NCI-H2171 treated with DMSO at 0.1 percent for 48 hours (cell line): ENCODE measurements around the gene CSF1R.

ENCODE experiments used
- DNase-seq: peaks from one replicate; lab custom pipeline; 2025; lab: John Stamatoyannopoulos, UW

CSF1R gene

GRCh38 chr5:150023136-150023535, 63.2 kb downstream of the CSF1R start:
- no peak for DNase-seq

DNA sequence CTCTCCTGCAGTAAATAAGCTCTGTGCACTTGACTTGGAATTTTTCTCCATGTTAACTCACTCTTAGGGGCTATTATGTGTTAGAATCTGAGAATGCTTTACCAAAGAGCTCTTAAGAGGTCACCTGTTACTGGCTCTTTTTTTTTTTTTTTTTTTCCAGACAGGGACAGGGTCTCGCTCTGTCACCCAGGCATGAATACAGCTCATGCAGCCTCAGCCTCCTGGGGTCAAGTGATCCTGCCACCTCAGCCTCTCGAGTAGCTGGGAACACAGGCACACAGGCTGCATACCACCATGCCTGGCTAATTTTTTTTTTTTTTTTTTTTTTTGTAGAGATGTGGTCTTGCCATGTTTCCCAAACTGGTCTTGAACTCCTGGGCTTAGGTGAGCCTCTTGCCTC, 63.7 kb downstream of the CSF1R start:
- DNase-seq, result no peak

GRCh38 chr5:150022158-150022531, 64.2 kb downstream of the CSF1R start:
- DNase-seq, result no peak

DNA sequence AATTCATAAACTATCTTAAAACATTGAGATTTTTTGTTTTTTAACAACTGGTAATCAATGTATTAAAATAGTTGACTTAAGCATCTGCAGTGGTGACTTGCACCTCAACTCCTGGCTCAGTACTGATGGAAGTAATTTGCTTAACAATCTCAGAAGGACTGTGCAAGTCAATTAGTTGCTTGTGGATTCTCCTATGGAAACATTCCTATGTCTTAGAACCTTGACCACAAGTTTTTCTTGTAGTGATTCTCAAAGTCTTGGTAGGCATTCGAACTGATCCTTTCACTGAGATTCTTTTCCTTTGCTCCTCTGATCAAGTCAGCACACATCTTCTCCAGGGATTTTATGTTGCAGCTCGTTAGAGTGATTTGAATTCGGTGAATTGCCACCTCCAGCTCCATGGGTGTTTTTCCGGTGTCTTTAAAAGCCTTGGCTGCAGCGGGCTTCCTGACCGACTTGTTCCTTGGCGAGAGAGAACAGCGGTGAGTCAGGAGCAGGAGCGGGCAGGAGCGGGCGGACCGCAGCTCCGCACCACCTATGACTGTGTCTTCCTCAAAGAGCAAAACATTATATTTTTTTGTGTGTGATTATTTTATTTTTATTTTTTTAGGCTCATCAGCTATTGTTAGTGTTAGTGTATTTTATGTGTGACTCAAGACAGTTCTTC, 64.7 kb downstream of the CSF1R start:
- no peak for DNase-seq

GRCh38 chr5:150020249-150020648, 66.1 kb downstream of the CSF1R start:
- DNase-seq, result no peak

- DNase-seq, result no peak
These were observed 68.9 kb downstream of the CSF1R start for GRCh38 chr5:150017226-150018005.

GRCh38 chr5:150016537-150016936, 69.8 kb downstream of the CSF1R start:
- DNase-seq, result no peak

DNA sequence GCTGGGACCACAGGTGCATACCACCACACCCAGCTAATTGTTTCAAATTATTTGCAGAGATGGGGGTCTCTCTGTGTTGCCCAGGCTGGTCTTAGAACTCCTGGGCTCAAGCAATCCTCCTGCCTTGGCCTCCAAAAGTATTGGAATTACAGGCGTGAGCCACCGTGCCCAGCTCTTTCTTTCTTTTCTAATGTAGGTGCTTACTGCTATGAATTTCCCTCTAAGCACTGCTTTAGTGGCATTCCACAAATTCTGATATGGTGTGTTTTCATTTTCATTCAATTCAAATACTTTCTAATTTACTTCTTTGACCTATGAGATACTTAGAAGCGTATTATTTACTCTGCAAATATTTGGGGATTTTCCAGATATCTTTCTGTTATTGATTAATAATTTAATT, 70.9 kb downstream of the CSF1R start:
- DNase-seq, result no peak

DNA sequence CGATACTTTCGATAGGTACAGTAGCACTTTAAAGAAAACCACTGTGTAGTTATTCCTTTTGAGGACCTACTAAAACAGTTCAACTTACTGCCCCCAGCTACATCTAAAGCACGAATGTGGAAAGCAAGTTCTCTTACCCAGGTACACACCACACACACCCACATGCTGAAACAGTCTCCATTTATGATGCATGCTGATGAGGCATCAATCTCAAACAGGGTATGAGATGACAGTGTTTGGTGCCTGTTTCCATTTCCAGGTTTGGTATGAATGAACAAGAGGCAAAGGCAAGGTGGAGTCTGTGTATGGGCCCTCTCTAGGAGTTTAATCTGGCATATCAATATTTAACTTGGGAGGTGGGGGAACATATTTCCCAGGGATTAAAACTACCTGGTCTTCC, 71.9 kb downstream of the CSF1R start:
- DNase-seq, result no peak

DNA sequence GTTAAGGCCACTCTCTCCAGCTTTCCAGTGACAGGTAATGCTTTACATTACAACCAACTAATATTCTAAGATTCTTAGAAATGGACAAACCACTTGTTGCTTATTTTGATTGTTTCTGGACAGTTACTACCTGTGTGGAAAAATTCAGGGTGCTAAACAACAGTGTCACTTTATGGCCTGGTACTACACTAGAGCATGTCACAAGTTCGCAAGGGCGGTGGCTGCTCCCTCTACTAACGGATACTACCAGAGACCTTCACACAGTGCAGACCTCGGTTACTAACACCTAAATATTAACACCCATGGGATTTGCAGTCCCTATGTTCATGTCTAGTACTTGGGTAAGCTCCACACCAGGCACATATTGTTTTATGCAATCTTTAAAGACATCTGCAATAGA, 72.4 kb downstream of the CSF1R start:
- DNase-seq, result no peak

DNA sequence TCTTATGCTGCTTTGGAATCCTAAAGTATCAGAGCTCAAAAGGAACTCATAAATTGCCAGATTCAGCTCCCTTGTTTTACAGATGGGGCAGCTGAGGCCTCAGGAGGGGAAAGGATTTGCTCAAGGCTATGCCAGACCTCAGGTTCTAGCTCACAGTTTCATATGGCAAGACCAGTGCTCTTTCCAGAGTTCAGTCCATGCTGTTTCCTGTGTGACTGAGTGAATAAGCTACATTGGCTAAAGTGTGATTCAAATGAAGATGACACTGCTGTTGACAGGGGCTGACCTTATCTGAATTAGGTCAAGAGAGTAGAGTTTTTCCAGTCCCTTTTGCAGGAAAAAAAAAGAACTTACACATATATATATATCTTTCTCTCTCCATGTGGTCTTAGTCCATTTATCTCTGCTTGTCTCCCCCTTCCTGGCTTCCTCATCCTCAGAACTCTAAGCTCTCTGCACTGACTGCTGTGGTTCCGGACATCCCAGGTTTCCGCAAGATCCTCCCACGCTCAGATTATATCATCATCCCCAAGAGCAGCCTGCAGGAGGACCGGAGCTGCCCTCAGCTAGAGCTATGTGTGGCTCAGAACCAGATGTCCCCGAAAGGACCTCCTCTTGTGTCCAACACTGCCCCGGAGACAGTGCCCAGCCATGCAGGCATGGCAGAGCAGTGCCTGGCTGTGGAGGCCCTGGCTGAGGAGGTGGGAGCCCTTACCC, 76.5 kb downstream of the CSF1R start:
- DNase-seq, result no peak

- no peak for DNase-seq
These were observed 79.3 kb downstream of the CSF1R start for GRCh38 chr5:150007050-150007449.

GRCh38 chr5:150006318-150006717, 80.0 kb downstream of the CSF1R start:
- DNase-seq, result no peak
